GM18517 (cell line): ENCODE data around the gene CDH24.

ENCODE experiments used
- ATAC-seq: cut with Tn5 transposase; IDR thresholded peaks from one replicate; pipeline ENCODE4 v1.9.1; 2021; ENCODE audit warnings: mild to moderate bottlenecking, moderate library complexity; ENCODE audit not compliant: unreplicated experiment

Gene CDH24

GRCh38 chr14:22998329-22999012 is 58.8 kb downstream of the CDH24 start:
- ATAC-seq = no peak

- ATAC-seq = no peak
Observed at GRCh38 chr14:22997676-22998323, 59.5 kb downstream of the CDH24 start.
